ENCODE measurements around the gene LHFPL2.
A peak's percentile ranks its signal among the peaks of the same experiment; 100 is the strongest.

The LHFPL2 gene

GRCh38 chr5:78565395-78565794, 83.2 kb downstream of the LHFPL2 start:
- DNase-seq = no peak

DNA sequence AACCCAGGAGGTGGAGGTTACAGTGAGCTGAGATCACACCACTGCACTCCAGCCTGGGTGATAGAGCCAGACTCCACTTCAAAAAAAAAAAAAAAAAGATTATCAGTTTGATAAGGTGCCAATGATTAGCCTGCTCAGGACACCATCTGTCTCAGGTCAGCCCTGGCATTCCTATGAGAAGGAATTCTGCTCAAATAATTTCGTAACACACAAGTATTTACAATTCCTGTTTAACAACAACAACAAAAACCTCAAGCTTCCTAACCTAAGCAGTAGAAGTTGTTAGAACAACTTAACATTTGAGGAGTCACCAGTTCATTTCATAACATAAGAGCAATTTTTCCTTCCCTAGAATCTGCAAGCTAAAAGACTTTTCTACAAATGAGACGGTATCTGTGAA, 85.0 kb downstream of the LHFPL2 start:
- DNase-seq = no peak

- no peak for DNase-seq
Measured at GRCh38 chr5:78562714-78563330, 85.8 kb downstream of the LHFPL2 start.

GRCh38 chr5:78562001-78562400, 86.6 kb downstream of the LHFPL2 start:
- DNase-seq = no peak

GRCh38 chr5:78561261-78561660, 87.3 kb downstream of the LHFPL2 start:
- no peak for DNase-seq

DNA sequence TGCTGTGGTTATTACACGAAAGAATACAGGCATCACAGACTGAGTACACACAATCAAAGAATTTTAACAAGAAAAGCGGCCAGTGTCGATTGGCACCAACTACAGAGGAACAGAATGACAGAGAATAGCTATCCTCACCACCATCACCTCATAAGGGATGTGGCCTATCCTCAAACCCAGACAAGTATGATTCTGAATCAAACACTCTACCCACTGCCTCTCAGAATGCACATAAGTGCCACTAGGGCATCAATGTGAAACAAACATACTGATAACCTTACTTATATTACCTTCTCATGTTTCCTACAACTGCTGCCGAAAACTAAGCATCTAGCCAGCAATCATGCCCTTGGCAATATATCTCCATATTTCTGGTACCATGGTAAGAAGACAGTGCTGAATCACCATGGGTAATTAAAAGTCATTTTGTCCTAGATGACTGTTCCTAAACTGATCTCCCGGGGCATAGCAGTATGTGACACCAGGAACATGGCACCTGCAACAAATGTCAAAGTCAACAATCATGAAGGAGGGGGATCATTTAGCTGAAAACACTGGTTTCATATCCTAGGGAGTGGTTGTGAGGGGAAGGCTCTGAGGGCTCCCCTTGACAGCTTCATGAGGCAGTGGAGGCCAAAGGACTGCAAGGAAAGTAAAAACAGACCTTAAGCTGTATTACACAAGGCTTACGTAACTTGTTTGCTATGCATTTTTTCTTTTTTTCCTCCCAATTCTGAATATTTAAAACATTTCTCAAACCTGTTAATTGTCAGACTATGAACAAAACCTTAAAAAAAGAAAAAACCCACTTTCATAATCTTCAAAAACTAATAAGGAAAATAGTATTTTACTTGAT, 88.3 kb downstream of the LHFPL2 start:
- no peak for DNase-seq

- DNase-seq = no peak
Measured at GRCh38 chr5:78557601-78558000, 91.0 kb downstream of the LHFPL2 start.

- DNase-seq = no peak
Measured at GRCh38 chr5:78555870-78556269, 92.7 kb downstream of the LHFPL2 start.

DNA sequence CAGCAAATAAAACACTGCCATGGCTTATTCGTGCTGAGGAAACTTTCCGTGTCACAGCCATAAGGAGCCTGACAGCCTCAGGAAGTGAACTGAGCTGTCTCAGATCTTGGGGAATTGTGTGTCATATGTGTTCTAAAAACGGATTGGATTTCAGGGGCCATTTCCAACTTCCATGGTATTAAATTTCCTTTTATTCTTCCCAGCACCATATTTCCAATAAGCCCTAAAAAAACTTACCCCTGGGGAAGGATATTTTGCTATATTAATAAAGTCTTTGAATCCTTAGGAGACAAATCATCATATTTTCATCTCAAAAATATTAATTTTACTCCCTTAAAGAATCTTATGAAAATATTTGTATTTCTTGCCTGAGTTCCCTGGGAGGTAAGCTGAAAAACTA, 93.9 kb downstream of the LHFPL2 start:
- no peak for DNase-seq

GRCh38 chr5:78553580-78554353, 94.8 kb downstream of the LHFPL2 start:
- DNase-seq = no peak

DNA sequence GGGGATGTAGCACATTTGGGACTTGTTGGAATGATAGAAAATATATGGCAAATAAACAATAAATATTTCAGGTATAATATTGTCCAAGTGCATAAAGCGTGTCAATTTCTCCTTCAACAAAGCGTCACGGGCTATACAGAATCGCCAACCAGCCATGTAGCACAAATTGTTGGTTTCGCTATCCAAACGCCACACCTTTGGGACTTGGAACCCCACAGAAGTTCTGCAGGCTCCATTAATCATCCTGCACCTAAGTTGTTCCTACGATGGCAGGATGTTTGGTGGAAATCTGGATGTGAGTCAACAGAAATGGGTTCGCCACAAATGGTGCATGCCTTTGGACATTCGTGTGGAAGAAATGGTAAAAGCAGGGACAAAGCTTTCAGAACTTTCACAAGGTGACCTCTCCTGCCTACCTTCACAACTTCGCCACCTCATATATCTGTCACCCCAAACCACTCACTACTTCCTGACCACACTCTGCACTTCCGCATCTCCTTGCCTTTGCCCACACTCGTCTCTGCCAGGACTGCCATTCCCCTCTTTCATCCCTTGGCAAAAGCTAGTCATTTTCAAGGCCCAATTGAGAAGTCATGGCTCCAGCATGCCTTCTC, 95.7 kb downstream of the LHFPL2 start:
- no peak for DNase-seq

DNA sequence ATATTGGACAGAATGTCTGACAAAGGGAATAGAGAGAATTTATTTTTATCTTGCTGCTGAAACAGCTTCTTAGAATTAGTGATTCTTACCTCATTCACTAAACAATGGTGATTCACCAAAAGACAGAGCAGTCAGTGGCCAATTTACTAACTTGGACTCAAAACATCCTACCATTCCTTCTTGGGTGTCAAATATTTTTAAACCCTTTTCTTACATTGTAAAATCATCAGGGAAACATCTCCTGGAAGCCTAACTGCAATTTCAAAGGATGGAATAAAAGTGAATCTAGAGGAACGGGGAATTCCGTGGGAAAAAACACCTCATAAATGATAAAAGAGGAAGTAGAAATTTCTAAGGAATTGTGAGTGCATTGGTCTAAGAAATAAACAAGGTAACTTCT, 97.7 kb downstream of the LHFPL2 start:
- peak; percentile 29 for DNase-seq

- DNase-seq = no peak
Measured at GRCh38 chr5:78549043-78549442, 99.5 kb downstream of the LHFPL2 start.

GRCh38 chr5:78547731-78548615, 100.6 kb downstream of the LHFPL2 start:
- peak; percentile 91 for DNase-seq

GRCh38 chr5:78547183-78547582, 101.4 kb downstream of the LHFPL2 start:
- DNase-seq = peak; percentile 26

DNA sequence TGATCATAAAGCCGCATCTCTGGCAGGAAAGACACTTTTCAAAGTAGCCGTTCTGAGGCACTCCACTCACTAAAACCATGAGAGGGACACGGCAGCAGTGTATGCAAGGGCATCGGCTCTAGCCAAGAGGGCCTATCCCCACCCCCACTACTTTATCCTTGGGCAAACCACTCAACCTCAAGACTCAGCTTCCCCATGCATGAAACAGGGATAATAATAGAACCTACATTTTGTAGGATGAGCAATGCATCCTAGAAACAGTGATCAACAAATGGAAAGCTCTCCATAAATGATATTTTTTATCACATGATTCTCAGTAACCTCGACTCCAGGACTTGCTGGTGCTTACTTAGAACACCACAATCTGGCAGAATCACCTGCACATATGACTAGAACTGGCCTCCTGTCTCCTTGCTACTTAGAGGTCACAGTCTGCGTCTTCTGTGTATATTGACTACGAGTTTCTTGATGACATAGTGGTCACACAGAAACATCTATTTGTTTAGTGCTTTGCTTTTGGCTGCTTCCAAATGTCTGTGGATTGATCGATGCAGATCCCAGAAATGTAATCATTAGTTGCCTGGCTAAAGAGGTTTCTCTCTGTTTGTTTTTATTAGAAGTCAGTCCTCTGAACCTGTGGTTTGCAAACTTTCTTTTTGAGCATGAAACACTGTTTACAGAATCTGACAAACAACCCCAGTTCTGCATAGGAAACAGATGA, 102.1 kb downstream of the LHFPL2 start:
- no peak for DNase-seq

DNA sequence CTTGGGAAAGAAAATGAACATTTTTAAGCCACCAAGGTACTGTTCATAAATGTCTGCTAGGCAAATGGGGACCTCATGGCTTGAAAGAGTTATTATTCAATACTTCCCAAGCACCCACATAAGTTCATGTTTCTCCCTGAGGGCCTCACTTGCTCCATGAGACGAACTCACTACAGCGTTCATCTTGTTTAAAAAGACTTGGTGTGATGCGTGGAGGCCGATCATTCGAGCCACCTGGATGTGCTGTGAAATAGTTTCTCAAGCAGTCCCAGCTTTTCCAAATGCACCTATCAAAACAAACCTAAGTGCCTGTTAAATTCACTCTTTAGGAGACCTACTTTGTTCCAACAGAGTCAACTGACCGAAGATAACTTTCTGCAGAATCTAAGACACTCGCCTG, 103.2 kb downstream of the LHFPL2 start:
- no peak for DNase-seq

DNA sequence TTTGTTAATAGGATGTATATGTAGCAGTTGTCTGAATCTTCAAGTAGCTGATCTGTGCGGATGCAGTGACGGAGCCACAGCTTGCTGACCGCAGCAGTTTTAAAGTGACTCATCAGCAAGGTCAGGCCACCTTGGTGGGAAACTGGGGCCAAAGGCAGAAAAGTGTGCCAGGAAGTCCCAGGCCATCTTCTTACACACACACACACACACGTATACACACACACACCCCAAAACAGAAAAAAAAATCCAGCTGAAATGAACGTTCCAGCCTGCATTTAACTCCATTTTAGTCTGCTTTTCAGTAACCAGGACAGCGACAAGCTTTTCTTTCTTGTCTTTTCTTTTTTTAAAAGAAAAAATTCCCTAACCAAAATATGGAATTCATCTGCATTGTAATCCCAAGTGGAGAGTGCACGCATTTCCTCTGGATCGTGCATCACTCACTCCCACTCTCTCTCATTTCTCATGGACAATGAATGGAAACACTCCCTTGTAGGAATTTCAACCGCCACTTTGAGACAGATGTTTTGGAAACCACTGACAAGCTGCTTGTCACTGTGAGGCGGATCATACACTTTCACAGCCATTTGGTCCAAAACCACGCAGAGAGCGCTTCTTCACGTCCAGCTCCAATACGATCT, 103.9 kb downstream of the LHFPL2 start:
- DNase-seq = peak; percentile 25

- no peak for DNase-seq
Measured at GRCh38 chr5:78543916-78544315, 104.7 kb downstream of the LHFPL2 start.

DNA sequence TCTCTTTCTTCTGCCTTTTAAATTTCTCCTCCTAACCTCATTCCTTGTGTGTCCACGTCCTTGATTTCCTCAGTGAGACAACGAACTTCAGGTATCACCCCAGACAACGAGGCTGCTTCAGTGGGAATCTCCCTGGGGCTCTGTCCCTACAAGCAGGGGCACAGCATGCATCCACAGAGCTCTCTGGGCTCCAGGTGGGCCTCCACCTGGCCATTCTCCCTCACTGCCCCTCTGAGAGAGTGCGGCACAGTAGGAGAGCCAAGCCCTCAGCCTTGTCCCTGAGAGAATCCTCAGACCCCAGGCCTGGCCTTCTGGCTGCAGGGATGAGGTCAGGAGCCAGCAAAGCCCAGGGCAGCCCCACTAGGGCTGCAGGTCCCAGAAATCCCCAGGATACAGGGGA, 105.3 kb downstream of the LHFPL2 start:
- no peak for DNase-seq

DNA sequence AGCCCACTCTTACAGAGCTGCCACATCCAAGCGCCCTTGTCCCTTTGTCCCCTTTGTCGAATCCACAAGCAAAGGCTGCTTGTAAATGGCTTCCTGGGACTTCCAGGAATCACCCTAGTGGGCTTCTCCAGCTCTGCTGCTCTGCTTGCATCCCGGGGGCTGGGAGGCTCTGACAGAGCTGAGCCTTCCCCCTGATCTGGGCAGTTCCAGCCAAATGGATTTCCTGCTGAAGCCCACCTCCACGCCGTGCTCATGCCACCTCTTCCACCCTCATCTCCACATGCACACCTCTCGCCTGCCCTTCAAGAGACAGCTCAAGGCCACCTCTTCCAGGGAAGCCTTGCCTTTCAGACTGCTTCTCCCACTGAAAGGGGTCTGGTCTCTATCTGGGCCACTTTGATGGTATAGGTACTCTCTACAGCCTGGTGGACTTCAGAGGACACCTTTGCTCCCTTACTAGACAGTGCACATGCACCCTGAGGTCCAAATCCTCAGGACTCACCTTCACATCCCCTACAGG, 106.2 kb downstream of the LHFPL2 start:
- no peak for DNase-seq
